GM12878 (cell line): ENCODE measurements around the gene KIAA1191. TPM values are rescaled to one million over a fixed set of nuclear protein-coding genes. Genes with fewer than 3 reads are reported as not detected.
A peak's percentile ranks its signal among the peaks of the same experiment; 100 is the strongest.

Experiments used
- ATAC-seq: fragments of 200-7000 bp; cut with Tn5 transposase; 3 replicates; pipeline ENCODE4 v1.9.1; 2020; ENCODE audit warnings: mild to moderate bottlenecking, moderate library complexity
- BruUV-seq: library from RNA; stranded (reverse); fragments of 400-500 nt; replicated peaks from 2 replicates; lab custom pipeline; 2021; lab: Mats Ljungman, UMichigan
- CTCF ChIA-PET: fragments of 300-600 bp; sonication (Branson Sonifier 250); formaldehyde crosslinking; extraction: SDS; loops from one replicate; lab custom pipeline; 2021; ENCODE audit warnings: inconsistent platforms; lab: Yijun Ruan, JAX
- POLR2A ChIA-PET: fragments of 350-600 bp; formaldehyde crosslinking; extraction: SDS; loops from one replicate; lab custom pipeline; 2021; ENCODE audit warnings: inconsistent platforms; lab: Charles Lee
- RAD21 ChIA-PET: fragments of 300-600 bp; sonication (Branson Sonifier 250); formaldehyde crosslinking; loops from one replicate; lab custom pipeline; 2023; ENCODE audit warnings: antibody characterized with exemption; ENCODE audit not compliant: unreplicated experiment; lab: Charles Lee
- SMC1A ChIA-PET: fragments of 300-600 bp; sonication (Branson Sonifier 250); formaldehyde crosslinking; loops from one replicate; lab custom pipeline; 2023; ENCODE audit not compliant: unreplicated experiment, uncharacterized antibody; lab: Charles Lee
- DNase-seq: peaks from one replicate; pipeline ENCODE4 v3.0.0-alpha.2; 2011; ENCODE audit warnings: low read depth, low spot score
- FAIRE-seq: peaks from 3 replicates; lab custom pipeline; 2011; peaks lifted over from hg19 to GRCh38; lab: Jason Lieb, UNC
- H2AFZ ChIP-seq: 2 replicates; pipeline ENCODE4 v1.6.0; 2011; ENCODE audit warnings: low read depth, low read length, control low read depth; ENCODE audit not compliant: control insufficient read depth
- H3K27ac ChIP-seq: 2 replicates; pipeline ENCODE4 v1.5.1; 2011; ENCODE audit warnings: control low read depth; ENCODE audit not compliant: control insufficient read depth, insufficient read depth
- H3K27me3 ChIP-seq, 2 experiments: replicated peaks in 1 of 2; 2 replicates each; pipeline versions ENCODE4 v1.6.0 to v1.6.1; 2011; ENCODE audit warnings: low read length in 1 of 2; ENCODE audit not compliant: control insufficient read depth in 2 of 2, insufficient read depth in 2 of 2
- H3K36me3 ChIP-seq, 2 experiments: 2 replicates each; pipeline ENCODE4 v1.5.1; 2011; ENCODE audit warnings: low read length in 1 of 2; ENCODE audit not compliant: control insufficient read depth in 2 of 2, insufficient read depth in 2 of 2
- H3K4me1 ChIP-seq: 2 replicates; pipeline ENCODE4 v1.6.1; 2011; ENCODE audit warnings: mild to moderate bottlenecking, low read length, moderate library complexity, mixed read lengths; ENCODE audit not compliant: control insufficient read depth, insufficient read depth
- H3K4me2 ChIP-seq: 2 replicates; pipeline ENCODE4 v1.6.0; 2011; ENCODE audit warnings: control low read depth; ENCODE audit not compliant: control insufficient read depth, insufficient read depth
- H3K4me3 ChIP-seq: fragments of 200-600 bp; sonication (generic); 2 replicates; pipeline ENCODE4 v1.5.1; 2016
- H3K79me2 ChIP-seq: 2 replicates; pipeline ENCODE4 v1.6.0; 2011; ENCODE audit warnings: low read length; ENCODE audit not compliant: control insufficient read depth, insufficient read depth
- H3K9ac ChIP-seq: 2 replicates; pipeline ENCODE4 v1.8.0; 2011; ENCODE audit warnings: low read length, control low read depth, mixed read lengths; ENCODE audit not compliant: control insufficient read depth, insufficient read depth
- H3K9me3 ChIP-seq: replicated peaks from 3 replicates; pipeline ENCODE4 v1.5.1; 2011; ENCODE audit warnings: mild to moderate bottlenecking, low read length; ENCODE audit not compliant: control insufficient read depth, insufficient read depth
- H4K20me1 ChIP-seq: 2 replicates; pipeline ENCODE4 v1.6.0; 2011; ENCODE audit not compliant: control insufficient read depth, insufficient read depth
- CHD1 ChIP-seq: IDR thresholded peaks from 2 replicates; pipeline ENCODE4 v1.6.1; 2012; ENCODE audit warnings: low read depth, low read length, improper control_type of control experiment
- EZH2 ChIP-seq: IDR thresholded peaks from 2 replicates; pipeline ENCODE4 v1.6.1; 2012; ENCODE audit warnings: low read depth, mild to moderate bottlenecking, control low read depth, inconsistent platforms, low read length, borderline replicate concordance; ENCODE audit not compliant: control insufficient read depth
- MEF2A ChIP-seq: IDR thresholded peaks from 2 replicates; pipeline ENCODE4 v1.6.1; 2011; ENCODE audit warnings: low read depth, mild to moderate bottlenecking, low read length, moderate library complexity; ENCODE audit not compliant: insufficient read depth
- PAX8 ChIP-seq: fragments of 450-650 bp; IDR thresholded peaks from 2 replicates; pipeline ENCODE4 v1.6.1; 2017; ENCODE audit warnings: mild to moderate bottlenecking, moderate library complexity
- RUNX3 ChIP-seq: IDR thresholded peaks from 2 replicates; pipeline ENCODE4 v1.6.1; 2012; ENCODE audit warnings: low read length, inconsistent platforms
- SMC3 ChIP-seq: IDR thresholded peaks from 2 replicates; pipeline ENCODE4 v1.6.1; 2011; ENCODE audit warnings: low read length, improper control_type of control experiment, borderline replicate concordance
- WRNIP1 ChIP-seq: IDR thresholded peaks from 2 replicates; pipeline ENCODE4 v1.6.1; 2011; ENCODE audit warnings: low read depth, low read length, improper control_type of control experiment, borderline replicate concordance
- ZNF217 ChIP-seq: fragments of 450-650 bp; IDR thresholded peaks from 2 replicates; pipeline ENCODE4 v1.6.1; 2017; ENCODE audit warnings: antibody characterized with exemption, mild to moderate bottlenecking
- WGBS: methylation state at CpG from one replicate; pipeline ENCODE4 v1.1.6; 2016; ENCODE audit warnings: low lambda C conversion rate; ENCODE audit not compliant: insufficient replicate concordance, insufficient coverage; ENCODE audit errors: missing lambda C conversion rate; 5-methylcytosine and 5-hydroxymethylcytosine counted together
- in situ Hi-C: fragments of 300-500 bp; cut with MboI; formaldehyde crosslinking; loops from 9 replicates; pipeline ENCODE4 v1.14.3; 2018; ENCODE audit warnings: mixed read lengths
- intact Hi-C: fragments of 100-400 bp; cut with micrococcal nuclease; formaldehyde crosslinking; loops from one replicate; pipeline ENCODE4 v1.14.2; 2022; ENCODE audit not compliant: unreplicated experiment
- polyA plus RNA-seq, 11 experiments: library from polyadenylated mRNA; depleted of rRNA in 4 of 11; unstranded in 6 of 11; stranded (reverse) in 5 of 11; fragments of >200 nt; fragmentation: Nextera tagmentation in 4 of 11; fragmentation: Illumina TruSeq in 1 of 11; extraction: Ambion mirVana in 4 of 11; extraction: Trizol in 1 of 11; gene quantifications; 1 replicate in 1 of 11; 2 replicates in 10 of 11; pipeline versions ENCODE4 v1.2.1 to v1.2.3, GENCODE V29; 2011 to 2016; ENCODE audit warnings: inconsistent platforms in 2 of 11, missing spikeins in 2 of 11, low read depth in 1 of 11
- total RNA-seq, 4 experiments: library from RNA; depleted of rRNA in 3 of 4; stranded (reverse); fragments of >200 nt in 3 of 4; fragmentation: Illumina TruSeq in 1 of 4; extraction: Trizol in 1 of 4; gene quantifications; 2 replicates each; pipeline versions ENCODE4 v1.2.1 to v1.2.3, GENCODE V29; 2013 to 2021

KIAA1191 gene
- total and polyA plus RNA-seq, 10 of the 15 experiments (the other 5 are each of a cell fraction or from before 2014, with no cell fraction given) = 14.9 to 58.2 (median 31.8) TPM

DNA sequence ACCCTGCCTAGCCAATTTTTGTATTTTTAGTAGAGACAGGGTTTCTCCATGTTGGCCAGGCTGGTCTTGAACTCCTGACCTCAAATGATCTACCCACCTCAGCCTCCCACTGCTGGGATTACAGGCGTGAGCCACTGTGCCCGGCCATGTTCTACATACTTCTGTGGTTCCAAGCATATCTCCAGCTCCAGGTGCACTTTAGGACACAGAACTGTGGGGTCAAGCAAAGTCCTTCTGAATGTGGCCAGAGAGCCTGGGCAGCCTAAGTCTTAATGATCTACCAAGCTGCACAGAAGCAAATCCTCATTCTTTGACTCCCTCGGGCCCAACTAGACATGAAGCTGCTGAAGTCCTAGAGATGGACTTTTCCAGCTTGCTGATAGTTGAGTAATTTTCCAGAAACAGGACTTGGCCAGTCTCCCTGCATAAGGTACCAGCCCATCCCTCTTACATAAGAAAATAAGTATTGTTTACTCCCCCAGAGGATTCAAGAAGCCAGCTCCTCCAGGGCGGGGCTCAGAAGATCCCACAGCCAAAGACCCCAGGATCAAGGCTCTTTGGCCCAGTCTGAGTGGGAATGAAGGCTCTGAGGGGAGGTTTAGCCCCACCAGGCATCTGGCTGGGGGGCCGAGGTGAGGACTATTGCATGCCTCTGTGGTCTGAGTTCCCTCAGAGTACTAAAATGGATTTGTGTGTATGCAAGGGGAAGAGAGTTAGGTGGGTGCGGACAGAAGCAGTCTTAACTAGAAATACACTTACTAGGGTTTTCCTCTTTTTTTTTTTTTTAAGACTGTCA, 46.1 kb upstream of the KIAA1191 start (continued):
- no peak for TF ChIP-seq MEF2A
- TF ChIP-seq, all 136 proteins: peak for 0

DNA sequence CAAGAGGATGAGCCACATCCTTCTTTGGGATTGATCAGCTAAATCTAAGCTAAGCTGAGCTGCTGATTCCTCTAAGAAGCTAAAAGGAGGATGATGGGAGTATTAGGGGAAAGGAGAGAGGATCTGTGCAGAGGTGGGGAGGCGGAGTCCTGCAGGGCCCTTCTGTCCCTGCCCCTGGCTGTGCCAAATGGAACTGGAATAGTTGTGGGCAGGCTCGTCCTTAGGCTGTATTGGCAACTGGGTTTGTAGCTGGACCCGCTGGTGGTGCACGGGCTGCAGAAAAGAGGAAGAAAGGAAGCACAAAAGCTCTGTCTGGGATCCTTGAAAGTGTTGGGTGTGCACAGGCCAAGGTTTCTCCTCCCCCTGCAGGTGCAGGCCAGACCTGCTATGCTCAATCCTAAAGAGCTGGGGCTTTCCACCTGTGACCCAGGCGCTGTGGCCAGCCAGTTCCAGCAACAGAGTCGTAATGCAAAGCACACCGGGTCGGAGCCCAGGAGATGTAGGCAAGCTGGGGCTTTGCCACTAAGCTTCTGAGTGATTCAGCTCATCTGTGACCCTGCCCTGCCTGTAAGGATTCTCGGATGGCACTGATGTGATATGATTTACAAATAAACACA, 45.0 kb upstream of the KIAA1191 start:
- 69% methylated on average over 9 of the region's 9 CpGs for WGBS
- H3K4me1 ChIP-seq = no peaks in the 10 kb centered on the region
- TF ChIP-seq WRNIP1 (no peak), EZH2 (no peak), CHD1 (no peak), PAX8 (no peak), SMC3 (no peak), ZNF217 (no peak), RUNX3 (no peak)
- SMC1A ChIA-PET = interaction anchor here (1.0 to 1.7 kb wide), 2 partner anchors 9 to 677 kb away, joined by 3 to 5 read pairs; partner anchors contain the start of gene CLTB
- RAD21 ChIA-PET = interaction anchor here (0.7 to 0.9 kb wide), 2 partner anchors 22 to 676 kb away, joined by 3 to 4 read pairs; no protein-coding TSS in a partner anchor
- H3K9me3 ChIP-seq = no peaks in the 10 kb centered on the region
- FAIRE-seq = no peak
- no peaks in the 10 kb centered on the region; a peak in 1 of 4 replicates for H3K36me3 ChIP-seq
- H2AFZ ChIP-seq = no peak overlapping the region
- H3K79me2 ChIP-seq = no peaks in the 10 kb centered on the region
- intact Hi-C loops = no loop called here
- no peak overlapping the region for H3K4me2 ChIP-seq
- no peak overlapping the region for H3K27ac ChIP-seq
- H3K27me3 ChIP-seq = no peaks in the 10 kb centered on the region
- POLR2A ChIA-PET = interaction anchor here (0.9 kb wide), 1 partner anchor 17 kb away, joined by 3 read pairs; no protein-coding TSS in a partner anchor
- H4K20me1 ChIP-seq = no peaks in the 10 kb centered on the region
- CTCF ChIA-PET = interaction anchor here (0.7 to 2.0 kb wide), 4 partner anchors 9 to 172 kb away, joined by 3 to 4 read pairs (median 4); no protein-coding TSS in a partner anchor
- no peak for DNase-seq
- no peak overlapping the region for H3K4me3 ChIP-seq
- in situ Hi-C loops = no loop called here
- no TSS peak for BruUV-seq
- peak; percentile 68 for ATAC-seq
- no peak overlapping the region for H3K9ac ChIP-seq
